ENCODE data around the gene CEP250.
"Not testable (repeated sequence)": the region's sequence is repeated elsewhere in the genome, so short reads cannot be mapped to it uniquely, and the experiment has no call there.

Gene CEP250

DNA sequence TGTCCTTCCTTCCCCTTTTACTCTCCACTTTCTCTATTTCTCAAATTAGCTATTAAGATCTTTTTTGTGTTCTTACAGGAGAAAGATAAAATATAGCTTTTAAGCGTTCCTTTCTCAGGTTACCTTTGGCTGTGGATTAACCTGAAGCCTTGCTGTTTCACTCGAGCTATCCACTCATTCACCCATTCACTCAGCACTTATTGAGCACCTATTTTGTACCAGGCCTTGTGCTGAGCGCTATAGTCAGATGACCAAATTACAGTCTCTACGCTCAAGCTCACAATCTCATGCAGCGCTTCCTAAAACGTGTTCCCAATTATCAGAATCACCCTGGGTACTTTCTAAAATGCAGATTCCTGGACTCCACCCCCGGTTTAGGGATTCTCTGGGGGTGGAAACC, 1.8 kb upstream of the CEP250 start:
- no peak for DNase-seq (ENCODE audit: low read depth)
- TF ChIP-seq, protein P1, sequence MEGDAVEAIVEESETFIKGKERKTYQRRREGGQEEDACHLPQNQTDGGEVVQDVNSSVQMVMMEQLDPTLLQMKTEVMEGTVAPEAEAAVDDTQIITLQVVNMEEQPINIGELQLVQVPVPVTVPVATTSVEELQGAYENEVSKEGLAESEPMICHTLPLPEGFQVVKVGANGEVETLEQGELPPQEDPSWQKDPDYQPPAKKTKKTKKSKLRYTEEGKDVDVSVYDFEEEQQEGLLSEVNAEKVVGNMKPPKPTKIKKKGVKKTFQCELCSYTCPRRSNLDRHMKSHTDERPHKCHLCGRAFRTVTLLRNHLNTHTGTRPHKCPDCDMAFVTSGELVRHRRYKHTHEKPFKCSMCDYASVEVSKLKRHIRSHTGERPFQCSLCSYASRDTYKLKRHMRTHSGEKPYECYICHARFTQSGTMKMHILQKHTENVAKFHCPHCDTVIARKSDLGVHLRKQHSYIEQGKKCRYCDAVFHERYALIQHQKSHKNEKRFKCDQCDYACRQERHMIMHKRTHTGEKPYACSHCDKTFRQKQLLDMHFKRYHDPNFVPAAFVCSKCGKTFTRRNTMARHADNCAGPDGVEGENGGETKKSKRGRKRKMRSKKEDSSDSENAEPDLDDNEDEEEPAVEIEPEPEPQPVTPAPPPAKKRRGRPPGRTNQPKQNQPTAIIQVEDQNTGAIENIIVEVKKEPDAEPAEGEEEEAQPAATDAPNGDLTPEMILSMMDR (IDR thresholded peaks at IDR 0.05; ENCODE audit: insufficient read depth, low read depth, low read length, missing control alignments) = no peak
- H3K4me3 ChIP-seq (ENCODE audit: low read depth, low read length) = peak overlapping the region; percentile 73

DNA sequence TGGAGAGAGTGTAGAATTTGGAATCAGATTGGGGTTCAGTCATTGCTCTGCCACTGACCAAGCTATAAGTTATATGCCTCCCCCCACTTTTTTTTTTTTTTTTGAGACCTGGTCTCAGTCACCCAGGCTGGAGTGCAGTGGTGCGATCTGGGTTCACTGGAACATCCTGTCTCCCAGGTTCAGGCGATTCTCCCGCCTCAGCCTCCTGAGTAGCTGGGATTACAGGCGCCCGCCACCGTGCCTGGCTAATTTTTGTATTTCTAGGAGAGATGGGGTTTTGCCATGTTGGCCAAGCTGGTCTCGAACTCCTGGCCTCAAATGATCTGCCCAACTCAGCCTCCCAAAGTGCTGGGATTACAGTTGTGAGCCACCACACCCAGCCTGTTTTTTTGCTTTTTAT, 1.3 kb downstream of the CEP250 start:
- not testable (repeated sequence) for DNase-seq (ENCODE audit: low read depth); H3K4me3 ChIP-seq (ENCODE audit: low read depth, low read length)

GRCh38 chr20:35457539-35457938, 2.1 kb downstream of the CEP250 start:
- H3K4me3 ChIP-seq (ENCODE audit: low read depth, low read length); DNase-seq (ENCODE audit: low read depth): not testable (repeated sequence)

- TF ChIP-seq, protein P1 (IDR thresholded peaks at IDR 0.05; ENCODE audit: insufficient read depth, low read depth, low read length, missing control alignments) = no peak
- no peak for DNase-seq (ENCODE audit: low read depth)
- no peak overlapping the region for H3K4me3 ChIP-seq (ENCODE audit: low read depth, low read length)
Measured at GRCh38 chr20:35458388-35458787, 3.0 kb downstream of the CEP250 start.

- no peak overlapping the region for H3K4me3 ChIP-seq (ENCODE audit: low read depth, low read length)
- TF ChIP-seq, protein P1 (IDR thresholded peaks at IDR 0.05; ENCODE audit: insufficient read depth, low read depth, low read length, missing control alignments) = no peak
- no peak for DNase-seq (ENCODE audit: low read depth)
Measured at GRCh38 chr20:35461620-35462019, 6.2 kb downstream of the CEP250 start.

GRCh38 chr20:35462351-35462750, 7.0 kb downstream of the CEP250 start:
- TF ChIP-seq, protein P1 (IDR thresholded peaks at IDR 0.05; ENCODE audit: insufficient read depth, low read depth, low read length, missing control alignments) = no peak
- H3K4me3 ChIP-seq (ENCODE audit: low read depth, low read length) = no peak overlapping the region
- no peak for DNase-seq (ENCODE audit: low read depth)

DNA sequence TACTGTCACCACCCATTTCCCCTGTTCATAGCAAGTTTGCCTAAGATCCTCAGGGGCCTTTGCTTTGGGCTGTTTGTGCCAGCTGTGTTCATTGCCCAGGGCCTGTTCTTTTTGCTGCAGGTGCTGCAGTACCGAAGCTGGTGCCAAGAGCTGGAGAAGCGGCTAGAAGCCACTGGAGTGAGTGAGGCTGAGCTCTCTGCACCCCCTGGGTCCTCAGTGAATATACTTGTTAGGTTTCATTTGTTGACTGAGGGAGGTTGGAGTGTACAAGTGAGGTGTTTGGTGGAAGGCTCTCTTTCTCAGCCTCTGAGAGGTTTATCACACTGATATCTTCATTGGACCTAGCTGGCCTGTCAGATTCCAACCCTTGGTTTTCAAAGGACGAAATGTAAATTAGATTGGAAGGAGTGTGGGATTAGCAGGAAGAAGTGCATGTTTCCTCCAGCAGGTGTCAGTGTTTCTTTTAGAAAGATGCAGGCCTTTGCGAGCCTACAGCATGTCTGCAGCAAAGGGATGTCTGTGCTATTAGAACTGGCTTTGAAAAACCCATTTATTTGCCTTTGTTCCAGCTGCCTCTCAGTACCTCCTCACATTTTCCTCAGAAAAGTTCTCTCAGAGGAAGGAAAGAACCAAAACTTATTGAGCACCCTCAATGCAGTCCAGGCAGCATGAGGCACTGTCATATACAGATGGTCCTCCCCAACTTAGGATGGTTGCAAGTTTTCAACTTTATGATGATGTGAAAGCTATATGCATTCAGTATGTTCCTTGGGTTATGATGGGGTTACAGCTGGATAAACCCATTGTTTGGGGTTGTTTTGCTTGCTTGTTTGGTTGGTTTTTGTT, 8.3 kb downstream of the CEP250 start:
- DNase-seq (ENCODE audit: low read depth) = peak; percentile 75
- H3K4me3 ChIP-seq (ENCODE audit: low read depth, low read length) = no peak overlapping the region
- TF ChIP-seq, protein P1 (IDR thresholded peaks at IDR 0.05; ENCODE audit: insufficient read depth, low read depth, low read length, missing control alignments) = peak; percentile 79

DNA sequence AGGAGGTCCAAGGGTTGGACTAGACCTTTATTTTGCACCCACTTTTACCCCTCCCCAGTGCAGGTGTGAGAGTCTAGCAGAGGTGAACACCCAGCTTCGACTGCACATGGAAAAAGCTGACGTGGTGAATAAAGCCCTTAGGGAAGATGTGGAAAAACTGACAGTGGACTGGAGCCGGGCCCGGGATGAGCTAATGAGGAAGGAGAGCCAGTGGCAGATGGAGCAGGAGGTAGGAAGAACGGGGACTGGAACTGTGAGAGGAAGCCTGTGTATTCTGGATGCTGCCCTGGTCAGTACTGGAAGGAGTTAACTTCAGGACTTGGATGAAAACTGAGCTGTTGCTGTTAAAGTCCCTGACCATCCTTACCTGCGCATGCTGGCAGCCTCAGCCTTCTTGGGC, 10.6 kb downstream of the CEP250 start:
- no peak for DNase-seq (ENCODE audit: low read depth)
- no peak overlapping the region for H3K4me3 ChIP-seq (ENCODE audit: low read depth, low read length)
- TF ChIP-seq, protein P1 (IDR thresholded peaks at IDR 0.05; ENCODE audit: insufficient read depth, low read depth, low read length, missing control alignments) = no peak

Measured in GM12865 (cell line).